GM06990 (cell line): Measurements from ENCODE around the gene NRCAM.

Source experiments
- DNase-seq: peaks from one replicate; pipeline ENCODE4 v3.0.0-alpha.2; 2011; ENCODE audit not compliant: insufficient read length; ENCODE audit errors: extremely low read depth
- H3K27me3 ChIP-seq: replicated peaks from 2 replicates; pipeline ENCODE4 v1.6.0; 2011; ENCODE audit warnings: low read length; ENCODE audit not compliant: control insufficient read depth, insufficient read depth
- H3K36me3 ChIP-seq: 2 replicates; pipeline ENCODE4 v1.5.1; 2011; ENCODE audit warnings: low read length; ENCODE audit not compliant: control insufficient read depth, insufficient read depth
- H3K4me3 ChIP-seq: replicated peaks from 2 replicates; pipeline ENCODE4 v1.5.1; 2011; ENCODE audit warnings: low read depth, mild to moderate bottlenecking, control low read depth, low read length
- CTCF ChIP-seq: IDR thresholded peaks from 2 replicates; pipeline ENCODE4 v1.5.1; 2011; ENCODE audit warnings: low read length, control low read depth, mild to moderate bottlenecking, inconsistent platforms; ENCODE audit not compliant: insufficient read depth, poor library complexity, severe bottlenecking

Gene NRCAM

GRCh38 chr7:108197371-108198091, 258.7 kb downstream of the NRCAM start:
- no peak for TF ChIP-seq CTCF
- Histone ChIP-seq H3K36me3 (no peaks in the 10 kb centered on the region), H3K27me3 (no peaks in the 10 kb centered on the region), H3K4me3 (no peak overlapping the region)
- DNase-seq, result no peak

GRCh38 chr7:108196004-108196403, 260.2 kb downstream of the NRCAM start:
- no peak for DNase-seq
- no peak for TF ChIP-seq CTCF
- H3K27me3 ChIP-seq, result no peaks in the 10 kb centered on the region
- H3K4me3 ChIP-seq, result no peak overlapping the region
- H3K36me3 ChIP-seq, result no peaks in the 10 kb centered on the region

- Histone ChIP-seq H3K36me3 (no peaks in the 10 kb centered on the region), H3K27me3 (no peaks in the 10 kb centered on the region), H3K4me3 (no peak overlapping the region)
- DNase-seq, result no peak
- TF ChIP-seq CTCF, result no peak
These were observed 262.4 kb downstream of the NRCAM start for GRCh38 chr7:108193594-108194498.

- Histone ChIP-seq H3K27me3 (no peaks in the 10 kb centered on the region), H3K36me3 (no peaks in the 10 kb centered on the region), H3K4me3 (no peak overlapping the region)
- no peak for TF ChIP-seq CTCF
- no peak for DNase-seq
These were observed 265.3 kb downstream of the NRCAM start for GRCh38 chr7:108190891-108191290.

- TF ChIP-seq CTCF, result no peak
- Histone ChIP-seq H3K36me3 (no peaks in the 10 kb centered on the region), H3K4me3 (no peak overlapping the region), H3K27me3 (no peaks in the 10 kb centered on the region)
- peak; percentile 59 for DNase-seq
These were observed 266.4 kb downstream of the NRCAM start for GRCh38 chr7:108189733-108190388.
